GM18519 (cell line): ENCODE data around the gene CLMP.

Source experiments
- ATAC-seq: cut with Tn5 transposase; IDR thresholded peaks from one replicate; pipeline ENCODE4 v1.9.1; 2021; ENCODE audit warnings: mild to moderate bottlenecking, moderate library complexity; ENCODE audit not compliant: unreplicated experiment, low FRiP score

CLMP gene

DNA sequence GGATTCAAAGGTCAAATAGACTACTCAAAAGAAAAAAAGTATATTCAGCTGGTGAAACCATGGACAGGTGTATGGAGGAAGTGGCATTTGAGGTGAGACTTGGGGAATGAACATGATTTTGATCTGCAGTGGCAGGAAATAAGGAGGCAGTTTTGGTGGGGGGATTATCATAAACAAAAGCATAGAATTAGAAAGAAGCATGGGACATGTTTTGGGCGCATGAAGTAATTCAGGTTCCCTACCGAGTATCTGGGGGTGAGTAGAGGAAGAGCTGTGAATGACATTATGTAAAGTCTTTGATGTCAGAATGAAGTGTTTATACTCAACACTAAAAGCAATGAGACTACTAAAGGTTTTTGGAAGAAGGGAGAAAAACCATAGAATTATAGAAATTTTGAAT, 3.1 kb downstream of the CLMP start:
- ATAC-seq = no peak

DNA sequence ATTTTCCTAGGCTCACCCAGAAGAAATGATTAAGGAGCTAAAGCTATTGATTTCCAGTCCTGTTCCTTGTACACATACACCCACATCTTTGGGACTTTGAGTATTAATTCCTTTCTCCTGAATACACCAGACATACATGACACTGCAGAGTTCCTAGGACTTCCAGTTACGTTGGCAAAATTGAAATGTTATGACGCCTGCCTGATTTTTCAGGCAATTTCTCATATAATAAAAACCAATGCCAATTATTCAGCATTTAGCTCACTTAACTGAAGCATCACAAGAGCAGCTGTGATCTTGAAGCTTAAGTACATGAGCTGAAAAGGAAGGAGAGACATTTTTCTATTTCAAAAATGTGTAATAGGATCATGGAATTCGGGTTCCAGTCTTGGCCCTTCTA, 4.5 kb downstream of the CLMP start:
- ATAC-seq = no peak

DNA sequence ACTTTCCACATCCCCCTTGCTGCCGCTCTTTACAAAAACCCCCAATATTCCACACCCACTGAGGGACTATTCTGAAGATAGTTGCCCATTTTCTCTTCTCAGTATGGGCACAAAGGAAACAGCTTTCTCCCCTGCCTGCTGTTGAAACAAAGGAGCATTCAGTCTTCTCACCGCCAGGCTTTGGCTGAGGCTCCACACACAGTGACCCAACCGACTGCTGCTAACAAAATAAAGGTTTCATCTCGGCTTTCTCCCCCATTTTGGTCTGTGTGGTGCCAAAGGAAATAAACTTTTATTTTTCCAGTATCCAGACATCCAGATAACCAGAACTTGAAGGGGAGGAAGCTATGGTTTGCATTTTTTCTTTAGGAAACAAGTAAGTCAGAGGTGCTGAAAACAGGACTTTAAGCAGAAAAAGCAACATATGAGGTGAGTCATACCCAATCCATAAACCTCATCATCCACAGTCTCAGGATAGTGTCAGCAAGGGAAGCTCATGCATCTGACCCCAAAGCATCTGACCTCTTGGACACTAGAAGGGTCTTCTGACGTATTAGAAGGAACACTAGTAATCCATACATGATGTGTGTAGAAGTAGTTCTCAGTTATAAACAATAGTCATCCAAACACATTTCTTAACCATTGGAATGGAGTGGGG, 6.4 kb downstream of the CLMP start:
- no peak for ATAC-seq

DNA sequence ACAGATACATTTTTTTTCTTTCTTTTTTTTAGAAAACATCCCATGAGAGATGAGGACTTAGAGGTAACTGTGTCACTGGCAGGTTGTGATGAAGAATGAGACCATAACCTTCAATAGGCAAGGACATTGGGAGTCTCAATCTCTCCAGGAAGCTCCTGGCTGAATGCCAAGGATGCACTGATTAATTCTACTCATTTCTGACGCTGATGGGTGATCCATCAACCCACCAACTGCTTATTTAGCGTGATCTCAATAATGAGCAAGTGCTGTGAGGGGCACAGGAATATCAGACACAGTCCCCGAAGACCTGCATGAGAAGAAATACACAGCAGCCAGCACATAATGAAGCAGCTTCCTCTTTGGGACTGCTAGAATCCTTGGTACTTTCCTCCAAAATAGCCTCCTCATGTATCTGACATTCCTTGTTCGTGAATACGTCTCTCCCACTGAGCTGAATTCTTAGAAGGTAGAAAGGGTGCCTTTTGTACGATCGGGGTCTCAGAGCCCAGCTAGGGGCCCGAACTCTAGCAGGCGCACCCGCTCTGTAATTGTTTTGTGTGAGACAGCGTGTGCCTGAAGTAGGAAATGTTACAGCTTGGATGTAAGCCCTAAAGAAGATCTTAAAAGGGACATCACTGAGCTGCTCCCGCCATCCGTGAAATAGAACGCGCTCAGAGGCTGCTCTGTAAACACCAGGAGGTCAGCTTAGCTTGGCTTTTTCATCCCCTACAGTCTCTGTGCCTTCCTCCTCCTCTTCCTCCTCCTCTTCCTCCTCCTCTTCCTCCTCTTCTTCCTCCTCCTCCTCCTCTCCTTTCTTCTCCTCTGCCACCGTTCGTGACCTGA, 7.2 kb downstream of the CLMP start:
- ATAC-seq = no peak

DNA sequence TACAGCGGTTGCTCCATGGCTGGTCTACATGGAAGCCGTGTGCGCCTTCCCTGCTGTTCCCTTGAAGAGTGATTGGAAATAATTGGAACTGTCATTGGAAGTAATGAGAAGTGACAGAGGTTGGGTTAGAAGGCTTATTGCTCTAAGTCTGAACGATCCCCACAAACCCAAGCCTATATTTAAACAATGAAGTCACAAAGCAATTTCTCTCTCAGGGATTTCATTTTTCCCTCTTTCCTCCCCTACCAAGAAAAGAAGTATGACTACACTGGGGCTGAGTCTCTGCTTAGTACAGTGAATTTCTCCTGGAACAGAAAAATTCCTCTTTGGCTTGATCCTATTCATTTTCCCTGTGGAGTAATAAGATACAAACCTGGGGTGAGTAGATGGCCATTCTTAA, 7.8 kb downstream of the CLMP start:
- ATAC-seq = no peak

DNA sequence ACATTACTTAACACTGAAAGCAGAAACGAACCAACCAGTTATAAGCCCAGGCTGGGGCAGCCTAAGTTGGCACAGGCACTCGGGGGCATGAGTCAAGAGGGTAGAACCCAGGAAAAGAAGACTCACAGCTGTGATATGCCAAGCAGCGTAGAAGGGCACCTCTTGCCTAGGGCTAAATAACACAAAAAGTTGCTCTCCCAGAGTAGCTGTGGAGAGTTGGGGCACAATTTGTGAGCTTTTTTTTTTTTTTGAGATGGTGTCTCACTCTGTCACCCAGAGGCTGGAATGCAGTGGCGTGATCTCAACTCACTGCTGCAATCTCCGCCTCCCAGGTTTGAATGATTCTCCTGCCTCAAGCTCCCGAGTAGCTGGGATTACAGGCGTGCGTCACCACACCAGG, 8.8 kb downstream of the CLMP start:
- no peak for ATAC-seq

DNA sequence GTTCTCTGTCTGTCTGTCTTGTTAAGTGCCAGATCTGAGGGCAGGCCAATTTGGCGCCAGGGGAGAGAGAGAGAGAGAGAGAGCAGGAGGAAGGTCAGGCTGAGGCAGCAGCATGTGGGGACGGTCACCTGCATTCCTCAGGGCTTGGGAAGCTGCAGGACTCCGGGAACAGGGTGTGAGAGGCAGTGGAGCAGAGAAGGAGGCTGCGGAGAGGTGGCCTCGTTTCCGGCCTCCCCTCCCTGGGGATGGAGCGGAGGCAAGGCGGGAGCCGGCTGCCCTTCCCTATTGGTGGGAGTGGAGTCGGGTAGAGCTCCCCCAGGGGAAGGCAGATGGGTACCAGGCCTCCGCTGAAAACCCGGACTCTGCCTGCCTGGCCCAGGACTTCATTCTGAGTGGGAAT, 9.7 kb downstream of the CLMP start:
- ATAC-seq = no peak

DNA sequence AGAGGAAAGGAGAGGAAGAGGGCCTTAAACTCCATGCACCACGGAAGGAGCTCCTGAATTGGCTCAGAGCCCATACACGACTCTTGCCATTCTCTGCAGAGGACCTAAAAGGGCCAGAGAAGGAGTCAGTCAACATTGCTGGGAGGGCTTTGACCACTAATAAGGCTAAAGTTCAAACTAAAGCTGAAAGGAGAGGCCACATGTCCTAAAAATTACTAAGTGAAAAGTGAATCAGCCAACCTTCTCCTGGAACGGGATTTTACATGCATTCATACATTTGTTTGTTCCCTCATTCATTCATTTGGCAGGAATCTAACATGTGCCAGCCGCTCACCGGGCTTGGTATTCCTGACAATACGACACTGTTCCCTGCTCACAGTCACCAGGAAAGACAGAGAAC, 10.5 kb downstream of the CLMP start:
- no peak for ATAC-seq

DNA sequence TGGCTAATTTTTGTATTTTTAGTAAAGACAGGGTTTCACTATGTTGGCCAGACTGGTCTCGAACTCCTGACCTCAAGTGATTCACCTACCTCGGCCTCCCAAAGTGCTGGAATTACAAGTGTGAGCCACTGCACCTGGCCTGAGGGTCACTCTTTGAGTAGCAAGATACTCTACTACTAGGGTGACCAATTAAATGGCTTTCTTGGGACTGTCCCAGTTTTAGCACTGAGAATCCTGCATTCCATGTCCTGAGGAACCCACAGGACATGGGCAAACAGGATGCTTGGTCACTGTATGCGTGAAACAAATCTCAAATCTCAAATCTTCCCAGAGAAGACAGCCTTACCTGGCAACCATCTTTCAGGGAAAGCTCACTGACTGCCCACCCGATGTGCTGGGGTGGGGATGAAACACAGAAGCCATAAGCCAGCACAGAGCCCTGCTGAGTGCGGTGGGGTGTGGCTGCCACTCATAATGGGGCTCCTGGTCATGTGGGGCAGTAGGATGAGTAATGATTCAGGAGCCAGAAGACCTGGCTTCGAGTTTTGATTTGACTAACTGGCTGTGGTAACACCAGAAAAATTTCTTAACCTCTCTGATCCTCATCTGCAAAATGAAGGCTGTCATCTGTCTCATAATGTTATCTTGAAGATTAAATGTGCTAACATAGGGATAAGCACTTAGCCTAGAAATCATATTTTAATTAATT, 11.5 kb downstream of the CLMP start:
- no peak for ATAC-seq

DNA sequence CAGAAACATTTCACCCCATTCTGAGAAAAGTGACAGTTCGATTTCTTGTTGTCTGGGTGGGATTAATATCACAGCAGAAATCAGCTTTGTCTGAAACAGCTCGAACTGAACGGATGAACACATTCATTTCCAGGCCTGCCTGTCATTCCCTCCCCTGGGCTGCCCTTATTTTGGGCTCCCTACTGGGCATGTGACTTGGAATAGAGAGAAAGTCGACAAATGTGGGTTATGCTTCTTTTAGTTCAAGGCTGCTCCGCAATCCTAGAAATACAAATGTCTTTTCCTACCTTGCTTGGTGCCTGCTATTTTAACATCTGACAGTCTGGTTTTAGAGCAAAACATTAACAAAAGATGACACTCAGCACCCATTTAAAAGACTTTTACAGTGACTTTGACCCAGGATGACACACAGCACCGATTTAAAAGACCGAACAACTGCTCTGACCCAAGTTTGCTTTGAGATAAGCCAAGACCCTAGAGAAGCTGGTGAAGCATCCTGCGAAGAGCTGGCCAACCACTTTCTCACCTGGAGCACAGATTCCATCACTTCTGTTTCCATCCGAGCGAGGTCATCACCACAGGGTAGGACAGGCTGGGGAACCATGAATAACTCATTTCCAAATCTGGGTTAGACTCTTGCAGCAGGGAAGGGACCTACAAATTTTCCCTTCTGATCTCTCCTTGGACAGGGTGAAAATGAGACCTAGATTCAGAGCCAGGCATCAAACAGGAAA, 13.1 kb downstream of the CLMP start:
- no peak for ATAC-seq

DNA sequence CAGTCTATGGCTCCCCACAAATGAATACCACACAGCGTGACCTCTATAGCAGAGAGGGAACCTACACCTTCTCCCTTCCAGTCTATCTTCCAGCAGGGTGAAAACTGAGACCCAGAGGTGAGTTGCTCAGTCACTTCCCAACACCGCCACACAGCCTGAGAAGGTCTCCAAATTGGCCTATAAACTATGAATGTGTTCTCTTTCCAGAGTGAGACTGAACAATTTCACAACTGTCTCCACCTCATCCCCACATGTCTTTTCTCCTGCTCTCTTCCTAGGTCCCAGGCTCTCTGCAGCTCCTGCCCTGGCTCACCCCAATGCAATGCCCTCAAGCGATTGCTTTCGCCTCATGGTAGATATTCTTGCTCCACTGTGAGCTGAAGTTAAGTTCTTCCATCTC, 14.0 kb downstream of the CLMP start:
- ATAC-seq = no peak

DNA sequence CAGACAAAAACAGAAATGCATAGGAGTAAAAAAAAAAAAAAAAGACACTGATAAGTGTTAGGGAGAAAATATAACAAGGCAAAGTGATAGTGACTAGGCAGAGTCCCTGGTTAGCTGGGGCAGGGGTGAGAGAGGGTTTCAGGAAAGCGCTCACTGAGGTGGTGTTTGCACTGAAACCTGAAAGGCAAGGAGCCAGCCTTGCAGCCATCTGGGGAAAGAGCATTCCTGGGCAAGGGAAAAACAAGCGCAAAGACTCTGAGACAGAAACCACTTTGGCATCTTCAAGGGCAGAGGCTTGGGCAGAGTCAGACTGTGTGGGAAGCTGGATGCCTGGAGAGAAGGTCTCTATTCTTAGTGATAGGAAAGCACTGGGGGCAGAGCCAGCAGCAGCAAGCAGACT, 14.5 kb downstream of the CLMP start:
- no peak for ATAC-seq

DNA sequence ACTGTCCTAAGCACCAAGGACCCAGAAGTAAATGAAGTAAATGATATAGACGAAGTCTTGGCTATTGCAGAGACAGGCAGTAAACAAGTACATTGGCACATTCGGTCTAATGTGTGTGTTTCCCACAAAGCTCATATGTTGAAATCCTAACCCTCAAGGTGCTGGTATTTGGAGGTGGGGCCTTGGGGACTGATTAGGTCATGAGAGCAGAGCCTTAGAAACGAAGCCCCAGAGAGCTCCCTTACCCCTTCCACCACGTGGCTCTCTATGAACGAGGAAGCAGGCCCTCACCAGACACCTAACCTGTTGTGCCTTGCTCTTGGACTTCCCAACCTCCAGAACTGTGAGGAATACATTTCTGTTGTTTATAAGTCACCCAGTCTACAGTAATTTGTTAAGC, 14.9 kb downstream of the CLMP start:
- ATAC-seq = no peak

DNA sequence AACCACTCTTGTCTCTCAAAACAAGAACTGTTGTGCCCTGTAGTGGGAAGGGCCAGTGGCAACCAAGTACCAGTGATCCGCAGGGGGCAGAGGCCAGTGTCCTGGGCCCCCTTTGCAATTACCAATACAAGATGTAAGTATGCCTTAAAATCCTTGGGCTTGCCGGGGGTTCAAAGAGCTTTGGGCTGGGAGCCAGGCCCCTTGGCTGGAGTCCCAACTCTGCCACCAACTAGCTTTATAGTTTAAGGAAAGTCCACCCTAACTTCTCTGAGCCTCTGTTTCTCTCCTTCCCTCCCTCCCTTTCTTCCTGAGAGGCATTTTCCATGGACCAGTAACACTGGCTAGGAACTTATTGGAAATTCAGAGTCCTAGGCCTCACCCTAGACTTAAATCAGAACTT, 15.5 kb downstream of the CLMP start:
- no peak for ATAC-seq

DNA sequence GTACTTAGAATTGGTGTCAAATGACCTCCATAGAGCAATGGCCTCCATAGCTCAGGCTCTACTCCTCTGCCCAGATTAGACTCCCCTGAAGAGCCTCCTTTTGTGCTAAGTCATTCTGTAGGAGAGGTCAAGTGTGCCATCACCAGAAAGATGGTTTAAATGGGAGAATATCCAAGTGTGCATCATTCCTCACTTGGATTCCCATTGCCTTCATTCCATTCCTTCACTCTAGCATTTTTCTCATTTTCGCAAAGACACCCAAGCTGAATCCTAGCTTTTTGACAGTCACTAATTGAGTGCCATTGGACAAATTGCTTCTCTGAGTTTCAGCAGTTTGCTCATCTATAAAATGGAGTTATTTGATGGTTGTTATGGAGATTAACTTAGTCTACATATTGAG, 16.9 kb downstream of the CLMP start:
- no peak for ATAC-seq

DNA sequence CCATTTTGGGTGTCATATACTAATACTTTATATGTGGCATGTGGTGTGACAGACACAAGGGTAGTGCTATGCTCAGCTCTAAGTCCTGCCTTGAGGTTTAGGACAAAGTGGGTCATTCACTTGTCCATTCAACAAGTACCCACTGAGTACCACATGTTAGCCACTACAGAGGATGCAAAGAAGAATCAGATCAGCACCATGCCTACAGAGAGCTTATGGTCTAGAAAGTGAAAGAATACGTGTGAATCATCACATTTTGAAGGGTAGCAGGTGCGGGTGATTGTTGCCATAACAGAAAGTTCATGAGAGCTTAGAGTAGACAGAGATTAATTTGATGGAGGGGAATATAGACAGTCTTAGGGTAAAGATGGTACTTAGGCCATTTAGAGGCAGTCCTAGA, 18.3 kb downstream of the CLMP start:
- ATAC-seq = no peak

DNA sequence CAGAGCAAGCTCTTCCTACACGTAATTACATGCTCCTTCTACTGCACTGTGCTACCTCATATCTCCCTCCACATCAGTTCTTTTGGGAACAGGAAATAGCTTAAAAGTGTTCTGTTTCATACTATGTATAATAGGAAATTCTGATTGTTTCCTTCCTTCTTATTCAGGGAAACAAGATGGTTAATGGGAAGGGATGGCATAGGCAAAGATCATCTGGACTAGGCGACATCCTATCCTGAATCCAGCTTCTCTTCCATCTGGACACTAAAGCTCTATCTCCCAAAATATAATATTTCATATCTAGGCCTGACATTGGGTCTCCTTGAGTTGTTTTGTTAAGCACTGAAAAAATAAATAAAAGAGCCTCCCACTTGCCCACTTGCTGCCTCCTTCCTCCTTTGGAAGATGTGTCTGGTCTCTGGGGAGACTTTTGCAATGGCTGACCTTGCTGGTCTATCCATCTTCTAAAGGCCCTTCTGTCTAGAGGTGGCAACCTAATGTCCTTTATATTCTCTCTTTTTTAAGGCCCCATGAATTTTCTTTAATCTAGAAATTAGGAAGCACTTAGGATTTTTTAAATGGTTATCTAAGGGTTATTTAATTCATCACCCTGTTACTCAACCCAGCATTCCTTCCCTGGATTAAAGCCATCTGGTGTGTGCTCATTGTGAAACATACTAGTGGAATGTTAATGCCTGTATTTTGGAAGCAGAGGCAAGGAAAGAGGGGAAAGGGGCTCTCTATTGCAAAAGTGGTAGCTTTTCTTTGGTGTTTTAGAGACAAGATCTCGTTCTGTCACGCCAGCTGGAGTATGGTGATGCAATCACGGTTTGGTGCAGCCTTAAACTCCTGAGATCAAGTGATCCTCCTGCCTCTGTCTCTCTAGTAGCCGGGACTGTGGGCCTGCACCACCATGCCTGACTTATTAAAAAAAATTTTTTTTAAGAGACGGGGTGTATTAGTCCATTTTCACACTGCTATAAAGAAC, 20.6 kb downstream of the CLMP start:
- ATAC-seq = no peak

DNA sequence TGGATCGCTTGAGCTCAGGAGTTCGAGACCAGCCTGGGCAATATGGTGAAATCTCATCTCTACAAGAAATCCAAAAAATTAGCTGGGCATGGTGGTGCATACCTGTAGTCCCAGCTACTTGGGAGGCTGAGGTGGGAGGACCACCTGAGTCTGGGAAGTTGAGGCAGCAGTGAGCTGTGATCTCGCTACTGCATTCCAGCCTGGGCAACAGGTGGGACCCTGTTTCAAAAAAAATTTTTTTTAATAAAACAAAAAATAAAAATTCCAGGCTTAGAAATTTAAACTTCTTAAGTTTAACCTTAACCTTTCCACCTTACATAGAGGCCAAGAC, 21.2 kb downstream of the CLMP start:
- ATAC-seq = no peak

DNA sequence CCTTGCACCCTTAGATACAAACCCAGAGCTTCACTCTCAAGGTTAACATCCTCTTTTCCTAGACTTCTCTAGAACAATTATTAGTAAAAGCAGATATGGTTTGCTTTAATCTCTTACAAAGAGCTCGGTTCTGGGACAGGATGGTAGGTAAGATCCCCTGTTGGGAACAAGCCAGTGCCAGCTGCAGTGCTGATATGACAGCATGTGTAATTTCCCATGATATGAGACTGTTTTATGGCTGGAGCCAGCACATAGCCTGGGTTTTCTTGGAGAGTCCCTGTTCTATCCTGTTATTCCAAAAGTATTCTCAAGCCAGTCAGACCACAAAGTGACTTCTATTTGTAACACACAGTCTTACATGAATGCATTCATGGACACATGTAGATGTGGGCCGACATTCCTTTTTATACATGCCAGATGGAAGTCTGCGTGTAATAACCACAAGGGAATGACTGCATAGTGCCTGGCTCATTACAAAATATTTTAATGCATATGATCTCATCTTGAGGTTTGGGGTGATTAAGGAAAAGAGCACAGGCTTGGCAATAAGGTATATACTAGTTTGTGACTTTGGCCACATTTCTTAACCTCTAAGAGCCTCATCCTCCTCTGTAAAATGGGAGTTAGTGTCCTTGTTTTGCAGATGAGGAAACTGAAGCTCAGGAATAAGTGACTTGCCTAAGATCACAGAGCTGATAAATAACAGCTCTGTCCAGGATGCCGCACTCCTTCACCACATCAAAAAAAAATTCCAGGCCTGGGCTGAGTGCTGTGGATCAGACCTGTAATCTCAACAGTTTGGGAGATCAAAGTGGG, 21.8 kb downstream of the CLMP start:
- ATAC-seq = no peak
